Muscle layer of duodenum (tissue), 2 donors: ENCODE results near the gene SLC35G2.
"Not testable (repeated sequence)": the region's sequence is repeated elsewhere in the genome, so short reads cannot be mapped to it uniquely, and the experiment has no call there.

ENCODE experiments used
- H3K27ac ChIP-seq: one replicate; pipeline ENCODE4 v1.7.0; 2013; ENCODE audit warnings: mild to moderate bottlenecking, low read length
- H3K27me3 ChIP-seq: one replicate; pipeline ENCODE4 v1.7.0; 2013; ENCODE audit warnings: low read depth, mild to moderate bottlenecking, control low read depth, low read length
- H3K36me3 ChIP-seq, 2 donors: one replicate each; pipeline ENCODE4 v1.7.0; 2013; ENCODE audit warnings: low read length in 2 of 2, control low read depth in 1 of 2, mild to moderate bottlenecking in 1 of 2; ENCODE audit not compliant: insufficient read depth in 2 of 2, control insufficient read depth in 1 of 2
- H3K4me1 ChIP-seq, 2 donors: one replicate each; pipeline ENCODE4 v1.7.0; 2013; ENCODE audit warnings: low read length in 2 of 2, mild to moderate bottlenecking in 2 of 2, control low read depth in 1 of 2, moderate library complexity in 1 of 2; ENCODE audit not compliant: insufficient read depth in 2 of 2, control insufficient read depth in 1 of 2
- H3K4me3 ChIP-seq, 2 donors: one replicate each; pipeline ENCODE4 v1.7.0; 2013; ENCODE audit warnings: low read length in 2 of 2, low read depth in 1 of 2, mild to moderate bottlenecking in 1 of 2
- H3K9me3 ChIP-seq, 2 donors: one replicate each; pipeline ENCODE4 v1.7.0; 2013; ENCODE audit warnings: low read length in 2 of 2, control low read depth in 1 of 2, mild to moderate bottlenecking in 1 of 2; ENCODE audit not compliant: control insufficient read depth in 1 of 2
- donor health status: healthy.

Gene SLC35G2

GRCh38 chr3:136893848-136894443, 75.0 kb downstream of the SLC35G2 start:
- Histone ChIP-seq H3K27ac (no peak overlapping the region), H3K4me3 (no peak overlapping the region), H3K4me1 (peaks cover 0 to 13% of the 10 kb centered on the region in 2 donors), H3K27me3 (no peaks in the 10 kb centered on the region), H3K9me3 (peaks cover 0 to 3% of the 10 kb centered on the region in 2 donors), H3K36me3 (peaks cover 0 to 3% of the 10 kb centered on the region in 2 donors)

- H3K9me3 ChIP-seq, H3K36me3 ChIP-seq, H3K27me3 ChIP-seq, H3K27ac ChIP-seq, H3K4me3 ChIP-seq: not testable (repeated sequence)
- peaks cover 0 to 23% of the 10 kb centered on the region in 2 donors for H3K4me1 ChIP-seq
These were observed 78.2 kb downstream of the SLC35G2 start for GRCh38 chr3:136897171-136897570.

DNA sequence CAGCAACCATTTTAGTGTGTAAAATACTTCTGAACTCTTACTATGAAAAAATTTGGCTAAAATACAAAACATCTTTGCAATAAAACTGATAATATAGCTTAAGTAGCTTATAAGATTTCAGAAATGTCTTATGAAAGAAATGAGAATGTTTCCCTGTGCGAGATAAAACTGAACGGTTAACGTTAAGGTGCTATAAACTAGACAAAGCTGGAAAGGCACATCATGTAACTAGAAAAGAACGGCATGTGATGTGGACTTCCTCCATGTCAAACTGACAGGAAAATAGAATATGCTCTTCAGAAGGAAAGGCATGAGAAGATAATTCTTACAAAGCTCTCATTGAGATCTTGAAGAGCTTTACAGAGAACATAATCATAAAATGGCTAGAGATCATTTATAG, 79.6 kb downstream of the SLC35G2 start:
- Histone ChIP-seq H3K36me3 (peaks cover 0 to 4% of the 10 kb centered on the region in 2 donors), H3K4me3 (no peak overlapping the region), H3K27me3 (no peaks in the 10 kb centered on the region), H3K27ac (no peak overlapping the region), H3K4me1 (peaks cover 0 to 22% of the 10 kb centered on the region in 2 donors), H3K9me3 (peaks cover 0 to 6% of the 10 kb centered on the region in 2 donors)

DNA sequence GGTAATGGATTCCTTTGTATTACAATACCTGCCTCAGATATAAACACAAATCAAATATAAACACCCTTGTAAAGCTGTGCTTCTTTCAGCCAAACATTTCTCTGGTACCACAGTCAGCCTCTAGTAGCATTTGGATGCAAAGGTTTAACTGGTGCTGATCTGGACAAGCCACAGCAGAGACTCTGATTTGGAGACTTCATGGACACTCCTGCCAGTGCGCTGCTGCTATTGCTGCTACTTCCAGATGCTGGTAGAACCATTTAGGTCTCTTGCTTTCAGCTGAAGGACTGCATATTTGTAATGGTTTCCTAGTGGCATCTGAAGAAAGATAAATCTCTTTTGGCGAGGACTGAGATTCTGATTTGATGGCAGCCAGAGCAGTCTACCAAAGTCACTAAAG, 80.0 kb downstream of the SLC35G2 start:
- Histone ChIP-seq H3K27ac (no peak overlapping the region), H3K4me1 (peaks cover 0 to 19% of the 10 kb centered on the region in 2 donors), H3K9me3 (peaks cover 0 to 6% of the 10 kb centered on the region in 2 donors), H3K4me3 (no peak overlapping the region), H3K27me3 (no peaks in the 10 kb centered on the region), H3K36me3 (peaks cover 0 to 4% of the 10 kb centered on the region in 2 donors)

DNA sequence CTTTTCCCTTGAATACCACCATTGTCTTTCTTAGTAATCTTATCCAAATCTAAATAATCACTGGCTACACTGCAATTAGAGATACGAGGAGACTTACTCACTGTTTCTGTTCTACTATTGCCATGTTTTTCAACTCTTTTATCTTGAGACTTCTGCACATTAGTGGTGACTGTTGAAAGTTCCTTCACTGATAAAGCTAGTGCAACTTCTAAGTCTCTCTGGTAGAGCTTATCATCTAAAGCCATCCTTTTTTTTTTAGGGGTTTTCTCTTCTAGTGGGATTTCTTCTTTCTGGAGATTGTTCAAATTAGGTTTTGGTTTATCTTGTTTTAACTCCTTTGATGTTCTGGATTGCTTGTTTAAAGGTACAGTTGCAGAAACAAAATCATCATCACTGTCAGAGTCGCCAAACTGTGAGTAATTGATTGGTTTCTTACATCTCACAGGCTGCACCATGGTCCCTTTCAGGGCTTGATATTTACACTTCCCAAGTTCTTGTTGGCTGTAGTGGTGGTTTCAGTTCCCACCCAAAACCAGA, 80.8 kb downstream of the SLC35G2 start:
- H3K27me3 ChIP-seq: no peaks in the 10 kb centered on the region
- no peak overlapping the region for H3K4me3 ChIP-seq
- H3K27ac ChIP-seq: no peak overlapping the region

GRCh38 chr3:136900694-136901093, 81.8 kb downstream of the SLC35G2 start:
- H3K4me1 ChIP-seq: peaks cover 0 to 16% of the 10 kb centered on the region in 2 donors
- H3K36me3 ChIP-seq, H3K4me3 ChIP-seq, H3K9me3 ChIP-seq, H3K27me3 ChIP-seq, H3K27ac ChIP-seq: not testable (repeated sequence)

More for the DNA sequence above, 80.8 kb downstream of the SLC35G2 start:
- peaks cover 0 to 16% of the 10 kb centered on the region in 2 donors for H3K4me1 ChIP-seq
- peaks cover 0 to 10% of the 10 kb centered on the region in 2 donors for H3K9me3 ChIP-seq
- peaks cover 0 to 4% of the 10 kb centered on the region in 2 donors for H3K36me3 ChIP-seq

- H3K4me1 ChIP-seq: peaks cover 0 to 18% of the 10 kb centered on the region in 2 donors
- no peaks in the 10 kb centered on the region for H3K27me3 ChIP-seq
- no peak overlapping the region for H3K4me3 ChIP-seq
- H3K9me3 ChIP-seq: peaks cover 0 to 10% of the 10 kb centered on the region in 2 donors
- peaks cover 0 to 4% of the 10 kb centered on the region in 2 donors for H3K36me3 ChIP-seq
- H3K27ac ChIP-seq: no peak overlapping the region
These were observed 82.5 kb downstream of the SLC35G2 start for GRCh38 chr3:136901391-136901790.

DNA sequence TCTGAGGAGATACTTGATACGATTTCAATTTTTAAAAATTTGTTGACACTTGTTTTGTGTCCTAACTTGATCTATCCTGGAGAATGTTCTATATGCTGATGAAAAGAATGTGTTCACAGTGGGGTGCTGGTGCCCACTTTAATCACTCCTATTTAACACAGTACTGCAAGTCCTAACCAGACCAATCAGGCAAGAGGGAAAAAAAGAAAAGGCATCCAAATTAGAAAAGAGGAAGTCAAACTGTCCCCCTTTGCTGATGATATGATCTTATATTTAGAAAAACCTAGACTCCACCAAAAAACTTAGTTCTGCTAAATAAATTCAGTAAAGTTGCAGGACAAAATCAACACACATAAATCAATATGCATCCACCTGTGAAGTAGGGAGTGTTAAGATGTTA, 83.6 kb downstream of the SLC35G2 start:
- H3K9me3 ChIP-seq, H3K27me3 ChIP-seq, H3K4me3 ChIP-seq, H3K36me3 ChIP-seq, H3K27ac ChIP-seq: not testable (repeated sequence)
- H3K4me1 ChIP-seq: peaks cover 0 to 22% of the 10 kb centered on the region in 2 donors

GRCh38 chr3:136903899-136904298, 85.0 kb downstream of the SLC35G2 start:
- H3K27me3 ChIP-seq: no peaks in the 10 kb centered on the region
- peaks cover 0 to 10% of the 10 kb centered on the region in 2 donors for H3K9me3 ChIP-seq
- no peak overlapping the region for H3K4me3 ChIP-seq
- peaks cover under 1 to 16% of the 10 kb centered on the region in 2 donors for H3K4me1 ChIP-seq
- peaks cover 0 to 4% of the 10 kb centered on the region in 2 donors for H3K36me3 ChIP-seq
- no peak overlapping the region for H3K27ac ChIP-seq

DNA sequence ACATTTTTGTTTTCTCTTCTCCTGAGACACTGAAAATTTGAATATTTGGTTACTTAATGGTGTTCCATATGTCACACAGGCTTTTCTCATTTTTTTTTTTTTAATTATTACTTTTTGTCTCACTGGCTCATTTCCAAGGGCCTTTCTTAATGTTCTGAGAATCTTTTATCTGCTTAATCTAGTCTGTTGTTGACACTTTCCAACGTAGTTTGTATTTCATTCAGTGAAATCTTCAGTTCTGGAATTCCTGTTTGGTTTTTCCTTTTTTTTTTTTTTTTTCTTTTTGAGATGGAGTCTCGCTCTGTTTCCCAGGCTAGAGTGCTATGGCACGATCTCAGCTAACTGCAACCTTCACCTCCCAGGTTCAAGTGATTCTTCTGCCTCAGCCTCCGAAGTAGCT, 85.8 kb downstream of the SLC35G2 start:
- H3K4me1 ChIP-seq: peaks cover 4 to 8% of the 10 kb centered on the region in 2 donors
- peaks cover 0 to 4% of the 10 kb centered on the region in 2 donors for H3K36me3 ChIP-seq
- H3K27me3 ChIP-seq: no peaks in the 10 kb centered on the region
- H3K27ac ChIP-seq: no peak overlapping the region
- H3K9me3 ChIP-seq: peaks cover 0 to 9% of the 10 kb centered on the region in 2 donors
- no peak overlapping the region for H3K4me3 ChIP-seq
